GM12878 (cell line): ENCODE results near the gene EHD4.

ENCODE experiments used
- BRCA1 ChIP-seq: IDR thresholded peaks from 2 replicates; pipeline ENCODE4 v1.6.1; 2011; ENCODE audit warnings: low read depth, low read length, improper control_type of control experiment
- CHD2 ChIP-seq: IDR thresholded peaks from 2 replicates; pipeline ENCODE4 v1.6.1; 2011; ENCODE audit warnings: low read depth, low read length, improper control_type of control experiment, borderline replicate concordance
- GABPA ChIP-seq: IDR thresholded peaks from 2 replicates; pipeline ENCODE4 v1.6.1; 2014; ENCODE audit warnings: antibody characterized with exemption, low read depth, mild to moderate bottlenecking, inconsistent platforms
- POLR2A ChIP-seq: IDR thresholded peaks from 2 replicates; pipeline ENCODE4 v1.6.1; 2011; ENCODE audit warnings: low read depth, mild to moderate bottlenecking, low read length
- POLR2AphosphoS5 ChIP-seq: IDR thresholded peaks from 2 replicates; pipeline ENCODE4 v1.6.1; 2011; ENCODE audit warnings: mild to moderate bottlenecking, low read length, inconsistent platforms
- TCF12 ChIP-seq: IDR thresholded peaks from 2 replicates; pipeline ENCODE4 v1.6.1; 2011; ENCODE audit warnings: low read depth, mild to moderate bottlenecking, low read length
- TF ChIP-seq, protein P1 (sequence below): fragments of 450-650 bp; formaldehyde crosslinking; IDR thresholded peaks from 2 replicates; pipeline ENCODE4 v1.4.0; 2020; ENCODE audit warnings: mild to moderate bottlenecking, moderate library complexity
- TF ChIP-seq, protein P2 (sequence below), 3 experiments: IDR thresholded peaks in 2 of 3; conservative IDR thresholded peaks in 1 of 3; 2 replicates each; pipeline ENCODE4 v1.5.1; 2011; ENCODE audit warnings: low read depth in 3 of 3, low read length in 3 of 3, mild to moderate bottlenecking in 3 of 3, control low read depth in 2 of 3, moderate library complexity in 2 of 3, inconsistent platforms in 1 of 3, mixed read lengths in 1 of 3; ENCODE audit not compliant: control insufficient read depth in 2 of 3, insufficient read depth in 1 of 3; ENCODE audit errors: extremely low read depth in 1 of 3

DNA sequence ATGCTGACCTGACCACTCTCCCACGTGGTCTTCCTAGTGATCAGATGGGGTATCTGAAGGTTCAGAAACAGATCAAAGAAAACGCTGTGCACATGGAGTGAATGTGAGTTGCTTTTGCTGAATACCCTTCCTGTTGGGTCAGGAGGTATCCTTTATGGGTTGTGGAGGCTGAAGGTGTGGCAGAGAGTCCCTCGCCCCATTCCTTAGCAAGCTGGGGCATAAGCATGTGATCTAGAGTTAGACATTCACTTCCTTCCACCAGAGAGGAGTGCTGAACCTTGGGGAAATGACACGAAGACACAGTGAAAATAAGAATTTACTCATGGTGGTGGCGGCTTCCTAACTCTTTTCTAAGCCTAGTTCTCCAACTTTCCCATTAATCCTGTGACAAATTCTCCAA is 50.7 kb downstream of the EHD4 start:
- TF ChIP-seq GABPA (no peak), TCF12 (no peak), BRCA1 (no peak), POLR2AphosphoS5 (no peak), CHD2 (no peak), POLR2A (no peak)
- TF ChIP-seq, protein P1, sequence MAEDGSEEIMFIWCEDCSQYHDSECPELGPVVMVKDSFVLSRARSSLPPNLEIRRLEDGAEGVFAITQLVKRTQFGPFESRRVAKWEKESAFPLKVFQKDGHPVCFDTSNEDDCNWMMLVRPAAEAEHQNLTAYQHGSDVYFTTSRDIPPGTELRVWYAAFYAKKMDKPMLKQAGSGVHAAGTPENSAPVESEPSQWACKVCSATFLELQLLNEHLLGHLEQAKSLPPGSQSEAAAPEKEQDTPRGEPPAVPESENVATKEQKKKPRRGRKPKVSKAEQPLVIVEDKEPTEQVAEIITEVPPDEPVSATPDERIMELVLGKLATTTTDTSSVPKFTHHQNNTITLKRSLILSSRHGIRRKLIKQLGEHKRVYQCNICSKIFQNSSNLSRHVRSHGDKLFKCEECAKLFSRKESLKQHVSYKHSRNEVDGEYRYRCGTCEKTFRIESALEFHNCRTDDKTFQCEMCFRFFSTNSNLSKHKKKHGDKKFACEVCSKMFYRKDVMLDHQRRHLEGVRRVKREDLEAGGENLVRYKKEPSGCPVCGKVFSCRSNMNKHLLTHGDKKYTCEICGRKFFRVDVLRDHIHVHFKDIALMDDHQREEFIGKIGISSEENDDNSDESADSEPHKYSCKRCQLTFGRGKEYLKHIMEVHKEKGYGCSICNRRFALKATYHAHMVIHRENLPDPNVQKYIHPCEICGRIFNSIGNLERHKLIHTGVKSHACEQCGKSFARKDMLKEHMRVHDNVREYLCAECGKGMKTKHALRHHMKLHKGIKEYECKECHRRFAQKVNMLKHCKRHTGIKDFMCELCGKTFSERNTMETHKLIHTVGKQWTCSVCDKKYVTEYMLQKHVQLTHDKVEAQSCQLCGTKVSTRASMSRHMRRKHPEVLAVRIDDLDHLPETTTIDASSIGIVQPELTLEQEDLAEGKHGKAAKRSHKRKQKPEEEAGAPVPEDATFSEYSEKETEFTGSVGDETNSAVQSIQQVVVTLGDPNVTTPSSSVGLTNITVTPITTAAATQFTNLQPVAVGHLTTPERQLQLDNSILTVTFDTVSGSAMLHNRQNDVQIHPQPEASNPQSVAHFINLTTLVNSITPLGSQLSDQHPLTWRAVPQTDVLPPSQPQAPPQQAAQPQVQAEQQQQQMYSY: no peak
- TF ChIP-seq, protein P2, sequence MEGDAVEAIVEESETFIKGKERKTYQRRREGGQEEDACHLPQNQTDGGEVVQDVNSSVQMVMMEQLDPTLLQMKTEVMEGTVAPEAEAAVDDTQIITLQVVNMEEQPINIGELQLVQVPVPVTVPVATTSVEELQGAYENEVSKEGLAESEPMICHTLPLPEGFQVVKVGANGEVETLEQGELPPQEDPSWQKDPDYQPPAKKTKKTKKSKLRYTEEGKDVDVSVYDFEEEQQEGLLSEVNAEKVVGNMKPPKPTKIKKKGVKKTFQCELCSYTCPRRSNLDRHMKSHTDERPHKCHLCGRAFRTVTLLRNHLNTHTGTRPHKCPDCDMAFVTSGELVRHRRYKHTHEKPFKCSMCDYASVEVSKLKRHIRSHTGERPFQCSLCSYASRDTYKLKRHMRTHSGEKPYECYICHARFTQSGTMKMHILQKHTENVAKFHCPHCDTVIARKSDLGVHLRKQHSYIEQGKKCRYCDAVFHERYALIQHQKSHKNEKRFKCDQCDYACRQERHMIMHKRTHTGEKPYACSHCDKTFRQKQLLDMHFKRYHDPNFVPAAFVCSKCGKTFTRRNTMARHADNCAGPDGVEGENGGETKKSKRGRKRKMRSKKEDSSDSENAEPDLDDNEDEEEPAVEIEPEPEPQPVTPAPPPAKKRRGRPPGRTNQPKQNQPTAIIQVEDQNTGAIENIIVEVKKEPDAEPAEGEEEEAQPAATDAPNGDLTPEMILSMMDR (IDR thresholded peaks at IDR 0.05 in 2 of 3, conservative IDR thresholded peaks at IDR 0.05 in 1 of 3; ENCODE audit: control insufficient read depth in 2 of 3, extremely low read depth in 1 of 3, insufficient read depth in 1 of 3, low read depth in 3 of 3, low read length in 3 of 3): no peak
